Right atrium auricular region (tissue), 2 donors: Measurements from ENCODE around the gene PCDHB14. TPM values are rescaled to one million over a fixed set of nuclear protein-coding genes. Genes with fewer than 3 reads are reported as not detected.
A peak's percentile ranks its signal among the peaks of the same experiment; 100 is the strongest.
"Not testable (repeated sequence)": the region's sequence is repeated elsewhere in the genome, so short reads cannot be mapped to it uniquely, and the experiment has no call there.

Experiments used
- DNase-seq: peaks from one replicate; pipeline ENCODE4 v3.0.0-alpha.2; 2019; ENCODE audit warnings: low spot score
- H3K27ac ChIP-seq, 2 donors: fragments of 200-600 bp; sonication (generic); 1 replicate in 1 of 2; 2 replicates in 1 of 2; pipeline ENCODE4 v1.5.1; 2016 to 2019
- H3K27me3 ChIP-seq, 2 donors: fragments of 200-600 bp; sonication (generic); one replicate each; pipeline versions ENCODE4 v1.5.1 to v1.6.0; 2017 to 2019
- H3K36me3 ChIP-seq: fragments of 200-600 bp; sonication (generic); one replicate; pipeline ENCODE4 v1.5.1; 2016
- H3K4me1 ChIP-seq, 2 donors: fragments of 200-600 bp; sonication (generic); one replicate each; pipeline versions ENCODE4 v1.5.1 to v1.6.0; 2017 to 2019
- H3K4me3 ChIP-seq, 2 donors: fragments of 200-600 bp; sonication (generic); 1 replicate in 1 of 2; 2 replicates in 1 of 2; pipeline ENCODE4 v1.5.1; 2017 to 2019; ENCODE audit warnings: mild to moderate bottlenecking in 1 of 2, moderate library complexity in 1 of 2
- H3K9me3 ChIP-seq, 2 donors: fragments of 200-600 bp; sonication (generic); one replicate each; pipeline ENCODE4 v1.5.1; 2019
- total RNA-seq, 2 donors: library from RNA; depleted of rRNA; stranded (reverse); fragments of >200 nt; gene quantifications; one replicate each; pipeline ENCODE4 v1.1.0, GENCODE V29; 2016
- TF ChIP-seq, protein P1 (sequence below), 2 donors: fragments of 200-600 bp; sonication (generic); IDR thresholded peaks; one replicate each; pipeline ENCODE4 v1.5.1; 2019; ENCODE audit warnings: antibody characterized with exemption in 2 of 2

Gene PCDHB14
- total RNA-seq, 2 donors from 2014 or later: 4.3 to 5.1 TPM

GRCh38 chr5:141182248-141182647, 40.9 kb upstream of the PCDHB14 start, which contains the start of gene PCDHB16:
TSS of gene PCDHB16 (plus strand) at chr5:141182387. CDS start at chr5:141182560, 173 bp downstream.
- no peaks in the 10 kb centered on the region for H3K36me3 ChIP-seq
- H3K27ac ChIP-seq: no peak within 1 kb of the TSS
- H3K9me3 ChIP-seq: peaks cover 8 to 59% of the 10 kb centered on the region in 2 donors
- no peaks in the 10 kb centered on the region for H3K27me3 ChIP-seq
- peak; percentile 63 for DNase-seq
- H3K4me1 ChIP-seq: no peaks in the 10 kb centered on the region
- TF ChIP-seq, protein P1, sequence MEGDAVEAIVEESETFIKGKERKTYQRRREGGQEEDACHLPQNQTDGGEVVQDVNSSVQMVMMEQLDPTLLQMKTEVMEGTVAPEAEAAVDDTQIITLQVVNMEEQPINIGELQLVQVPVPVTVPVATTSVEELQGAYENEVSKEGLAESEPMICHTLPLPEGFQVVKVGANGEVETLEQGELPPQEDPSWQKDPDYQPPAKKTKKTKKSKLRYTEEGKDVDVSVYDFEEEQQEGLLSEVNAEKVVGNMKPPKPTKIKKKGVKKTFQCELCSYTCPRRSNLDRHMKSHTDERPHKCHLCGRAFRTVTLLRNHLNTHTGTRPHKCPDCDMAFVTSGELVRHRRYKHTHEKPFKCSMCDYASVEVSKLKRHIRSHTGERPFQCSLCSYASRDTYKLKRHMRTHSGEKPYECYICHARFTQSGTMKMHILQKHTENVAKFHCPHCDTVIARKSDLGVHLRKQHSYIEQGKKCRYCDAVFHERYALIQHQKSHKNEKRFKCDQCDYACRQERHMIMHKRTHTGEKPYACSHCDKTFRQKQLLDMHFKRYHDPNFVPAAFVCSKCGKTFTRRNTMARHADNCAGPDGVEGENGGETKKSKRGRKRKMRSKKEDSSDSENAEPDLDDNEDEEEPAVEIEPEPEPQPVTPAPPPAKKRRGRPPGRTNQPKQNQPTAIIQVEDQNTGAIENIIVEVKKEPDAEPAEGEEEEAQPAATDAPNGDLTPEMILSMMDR (IDR thresholded peaks at IDR 0.05): peak; percentile 12 to 61
- peak within 1 kb of the TSS; percentile 27 to 40 for H3K4me3 ChIP-seq

GRCh38 chr5:141184117-141184855, 38.9 kb upstream of the PCDHB14 start:
- peaks cover 8 to 61% of the 10 kb centered on the region in 2 donors for H3K9me3 ChIP-seq
- not testable (repeated sequence) for H3K27ac ChIP-seq, H3K4me3 ChIP-seq, H3K36me3 ChIP-seq, H3K27me3 ChIP-seq, H3K4me1 ChIP-seq, DNase-seq

- TF ChIP-seq, protein P1 (IDR thresholded peaks at IDR 0.05): peak in 1 of 2 donors; percentile 44
- H3K36me3 ChIP-seq: no peaks in the 10 kb centered on the region
- DNase-seq: no peak
- no peaks in the 10 kb centered on the region for H3K4me1 ChIP-seq
- H3K27ac ChIP-seq: no peak within 1 kb of the TSS
- peak within 1 kb of the TSS in 1 of 2 donors; percentile 17 for H3K4me3 ChIP-seq
- peaks cover 8 to 86% of the 10 kb centered on the region in 2 donors for H3K9me3 ChIP-seq
- H3K27me3 ChIP-seq: no peaks in the 10 kb centered on the region
Measured at GRCh38 chr5:141186897-141187512, 36.1 kb upstream of the PCDHB14 start, which contains the start of gene PCDHB9. TSS of gene PCDHB9 (plus strand) at chr5:141187161. CDS start at chr5:141187319, 158 bp downstream.

DNA sequence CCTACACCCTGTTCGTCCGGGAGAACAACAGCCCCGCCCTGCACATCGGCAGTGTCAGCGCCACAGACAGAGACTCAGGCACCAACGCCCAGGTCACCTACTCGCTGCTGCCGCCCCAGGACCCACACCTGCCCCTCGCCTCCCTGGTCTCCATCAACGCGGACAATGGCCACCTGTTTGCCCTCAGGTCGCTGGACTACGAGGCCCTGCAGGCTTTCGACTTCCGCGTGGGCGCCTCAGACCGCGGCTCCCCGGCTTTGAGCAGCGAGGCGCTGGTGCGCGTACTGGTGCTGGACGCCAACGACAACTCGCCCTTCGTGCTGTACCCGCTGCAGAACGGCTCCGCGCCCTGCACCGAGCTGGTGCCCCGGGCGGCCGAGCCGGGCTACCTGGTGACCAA, 34.5 kb upstream of the PCDHB14 start:
- not testable (repeated sequence) for H3K4me1 ChIP-seq, DNase-seq, H3K27me3 ChIP-seq, H3K4me3 ChIP-seq, H3K27ac ChIP-seq, H3K36me3 ChIP-seq
- H3K9me3 ChIP-seq: peaks cover 3 to 93% of the 10 kb centered on the region in 2 donors

DNA sequence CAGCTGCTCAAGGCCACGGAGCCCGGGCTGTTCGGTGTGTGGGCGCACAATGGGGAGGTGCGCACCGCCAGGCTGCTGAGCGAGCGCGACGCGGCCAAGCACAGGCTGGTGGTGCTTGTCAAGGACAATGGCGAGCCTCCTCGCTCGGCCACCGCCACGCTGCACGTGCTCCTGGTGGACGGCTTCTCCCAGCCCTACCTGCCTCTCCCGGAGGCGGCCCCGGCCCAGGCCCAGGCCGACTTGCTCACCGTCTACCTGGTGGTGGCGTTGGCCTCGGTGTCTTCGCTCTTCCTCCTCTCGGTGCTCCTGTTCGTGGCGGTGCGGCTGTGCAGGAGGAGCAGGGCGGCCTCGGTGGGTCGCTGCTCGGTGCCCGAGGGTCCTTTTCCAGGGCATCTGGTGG, 34.0 kb upstream of the PCDHB14 start:
- not testable (repeated sequence) for DNase-seq, H3K36me3 ChIP-seq, H3K4me1 ChIP-seq, H3K27ac ChIP-seq, H3K4me3 ChIP-seq, H3K27me3 ChIP-seq
- H3K9me3 ChIP-seq: peaks cover 3 to 92% of the 10 kb centered on the region in 2 donors

DNA sequence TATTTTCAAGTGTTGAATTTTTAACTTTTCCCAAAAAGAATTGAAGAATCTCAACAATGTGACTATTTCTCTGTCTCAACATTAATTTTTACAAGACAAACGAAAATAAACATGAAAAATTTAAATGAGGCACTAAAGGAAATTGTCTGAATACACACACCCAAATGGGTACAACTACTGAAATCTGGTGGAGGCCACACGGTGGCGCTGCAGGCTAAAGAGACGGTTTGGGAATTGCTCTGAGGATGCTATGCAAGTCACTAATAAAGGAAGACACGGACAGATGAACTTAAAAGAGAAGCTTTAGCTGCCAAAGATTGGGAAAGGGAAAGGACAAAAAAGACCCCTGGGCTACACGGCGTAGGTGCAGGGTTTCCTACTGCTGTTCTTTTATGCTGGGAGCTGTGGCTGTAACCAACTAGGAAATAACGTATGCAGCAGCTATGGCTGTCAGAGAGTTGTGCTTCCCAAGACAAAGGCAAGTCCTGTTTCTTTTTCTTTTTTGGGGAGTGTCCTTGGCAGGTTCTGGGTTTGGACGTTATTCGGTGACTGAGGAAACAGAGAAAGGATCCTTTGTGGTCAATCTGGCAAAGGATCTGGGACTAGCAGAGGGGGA, 30.9 kb upstream of the PCDHB14 start, which contains the start of gene PCDHB10:
TSS of gene PCDHB10 (plus strand) at position 244 of the 616 bp plus-strand sequence. CDS start at position 444, 200 bp downstream.
- no peak within 1 kb of the TSS for H3K4me3 ChIP-seq

GRCh38 chr5:141194332-141194731, 28.8 kb upstream of the PCDHB14 start:
- H3K9me3 ChIP-seq: peaks cover 10 to 95% of the 10 kb centered on the region in 2 donors
- not testable (repeated sequence) for DNase-seq

More for the DNA sequence above, 30.9 kb upstream of the PCDHB14 start, which contains the start of gene PCDHB10:
- H3K9me3 ChIP-seq: peaks cover 4 to 92% of the 10 kb centered on the region in 2 donors
- no peaks in the 10 kb centered on the region for H3K4me1 ChIP-seq
- no peak for DNase-seq
- H3K27me3 ChIP-seq: no peaks in the 10 kb centered on the region
- no peaks in the 10 kb centered on the region for H3K36me3 ChIP-seq
- TF ChIP-seq, protein P1 (IDR thresholded peaks at IDR 0.05): peak in 1 of 2 donors; percentile 43
- H3K27ac ChIP-seq: no peak within 1 kb of the TSS

More at GRCh38 chr5:141194332-141194731, 28.8 kb upstream of the PCDHB14 start:
- not testable (repeated sequence) for H3K27ac ChIP-seq, H3K27me3 ChIP-seq, H3K4me1 ChIP-seq, H3K36me3 ChIP-seq, H3K4me3 ChIP-seq
